Camera-type eye (tissue), 1 donor: ENCODE measurements around the gene GCNT1. TPM values are rescaled to one million over a fixed set of nuclear protein-coding genes. Genes with fewer than 3 reads are reported as not detected.

ENCODE experiments used
- total RNA-seq: library from RNA; depleted of rRNA; stranded (reverse); fragments of >200 nt; gene quantifications from one replicate; pipeline ENCODE4 v1.2.3, GENCODE V29; 2014

Gene GCNT1
- 15.8 TPM for total RNA-seq

GRCh38 chr9:76458903-76459693 lies at the start of gene GCNT1:
TSS of gene GCNT1 (plus strand) at chr9:76459182. CDS start at chr9:76502382, 43,200 bp downstream.

Other genes starting within 250 kb of the GCNT1 start
- 32.6 TPM for gene RFK, start 64.8 kb upstream of the GCNT1 start, total RNA-seq